ES-I3 (cell line): ENCODE data around the gene ST6GALNAC2.

Experiments
- H3K36me3 ChIP-seq: 2 replicates; pipeline ENCODE4 v1.6.1; 2013; ENCODE audit warnings: mild to moderate bottlenecking, low read length, control low read depth, moderate library complexity; ENCODE audit not compliant: insufficient read depth
- H3K4me1 ChIP-seq: 2 replicates; pipeline ENCODE4 v1.6.1; 2013; ENCODE audit warnings: mild to moderate bottlenecking, control low read depth, low read length; ENCODE audit not compliant: insufficient read depth
- H3K9ac ChIP-seq: 2 replicates; pipeline ENCODE4 v1.6.1; 2013; ENCODE audit warnings: low read depth, mild to moderate bottlenecking, low read length, moderate library complexity
- H3K9me3 ChIP-seq: 2 replicates; pipeline ENCODE4 v1.6.1; 2013; ENCODE audit warnings: mild to moderate bottlenecking, low read length, moderate library complexity; ENCODE audit not compliant: control insufficient read depth, insufficient read depth

Gene ST6GALNAC2

GRCh38 chr17:76517638-76518038 is 68.0 kb downstream of the ST6GALNAC2 start:
- Histone ChIP-seq H3K36me3 (no peaks in the 10 kb centered on the region), H3K4me1 (no peaks in the 10 kb centered on the region), H3K9ac (no peak overlapping the region), H3K9me3 (no peaks in the 10 kb centered on the region)
